Keratinocyte (primary cell): ENCODE measurements around the gene HINT1.

Experiments used
- CTCF ChIP-seq, 3 experiments: IDR thresholded peaks in 1 of 3; conservative IDR thresholded peaks in 1 of 3; optimal IDR thresholded peaks in 1 of 3; 2 replicates in 2 of 3; 3 replicates in 1 of 3; pipeline versions ENCODE3 to v1.5.1; 2011; ENCODE audit warnings: low read length in 3 of 3, mild to moderate bottlenecking in 3 of 3, moderate library complexity in 2 of 3, control low read depth in 1 of 3, inconsistent platforms in 1 of 3; ENCODE audit not compliant: insufficient read depth in 2 of 3; ENCODE audit errors: extremely low read depth in 1 of 3
- EZH2 ChIP-seq: IDR thresholded peaks from one replicate; pipeline ENCODE4 v1.6.1; 2012; ENCODE audit warnings: inconsistent platforms, mild to moderate bottlenecking, low read length, moderate library complexity

DNA sequence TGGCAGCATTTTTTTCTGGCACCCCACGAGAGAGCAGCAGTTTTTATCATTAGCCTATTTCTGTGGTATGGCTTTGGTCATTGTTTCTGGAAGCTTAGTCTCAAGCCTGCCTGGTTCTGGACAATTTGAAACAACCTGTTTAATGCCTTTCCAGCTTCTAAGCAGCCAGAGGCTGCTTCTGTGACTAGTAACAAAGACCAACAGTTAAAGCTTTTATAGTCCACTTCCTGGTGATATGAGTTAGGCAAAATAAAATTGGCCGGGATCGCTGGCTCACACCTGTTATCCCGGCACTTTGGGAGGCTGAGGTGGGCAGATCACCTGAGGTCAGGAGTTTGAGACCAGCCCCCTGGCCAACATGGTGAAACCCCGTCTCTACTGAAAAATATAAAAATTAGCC lies 29.7 kb upstream of the HINT1 start:
- no peak for TF ChIP-seq CTCF (optimal IDR thresholded peaks at IDR 0.05 in 1 of 3, IDR thresholded peaks at IDR 0.05 in 1 of 3, conservative IDR thresholded peaks at IDR 0.05 in 1 of 3; ENCODE audit: extremely low read depth in 1 of 3, insufficient read depth in 2 of 3, low read length in 3 of 3)
- no peak for TF ChIP-seq EZH2
